ENCODE data around the gene HMGCS2.

DNA sequence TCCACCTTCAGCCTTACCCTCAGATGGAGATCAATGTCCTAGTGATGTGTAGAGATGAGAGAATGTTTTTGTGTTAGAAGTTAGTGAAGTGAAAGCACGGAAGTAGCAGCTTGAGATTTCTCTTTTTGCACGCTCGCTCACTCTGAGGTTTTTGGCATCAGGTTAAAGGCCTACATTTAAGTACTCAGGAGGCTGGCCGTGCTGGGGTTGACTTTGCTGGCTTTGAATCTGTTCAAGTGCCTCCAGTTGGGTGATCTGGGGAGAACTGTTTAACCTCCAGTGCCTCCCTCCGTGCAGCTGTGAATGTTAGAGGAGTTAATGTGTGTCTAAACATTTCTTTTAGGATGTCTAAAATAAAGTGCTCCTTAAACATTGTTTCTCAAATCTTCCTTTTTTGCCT, 43.1 kb downstream of the HMGCS2 start:
- TF ChIP-seq CTCF (conservative IDR thresholded peaks at IDR 0.05 in 1 of 2, IDR thresholded peaks at IDR 0.05 in 1 of 2; ENCODE audit: extremely low read depth in 1 of 2, insufficient read depth in 1 of 2, low read depth in 1 of 2, low read length in 2 of 2): no peak
- no peak for TF ChIP-seq EZH2 (IDR thresholded peaks at IDR 0.05; ENCODE audit: borderline replicate concordance, low read length)

All from mammary epithelial cell (primary cell).